K562 (cell line): ENCODE measurements around the gene INO80. TPM values are rescaled to one million over a fixed set of nuclear protein-coding genes. Genes with fewer than 3 reads are reported as not detected.
A peak's percentile ranks its signal among the peaks of the same experiment; 100 is the strongest.

Source experiments
- ATAC-seq: fragments of 200-7000 bp; cut with Tn5 transposase; 3 replicates; pipeline ENCODE4 v1.9.1; 2020; ENCODE audit warnings: moderate library complexity
- BruUV-seq: library from RNA; stranded (reverse); fragments of 400-500 nt; replicated peaks from 2 replicates; lab custom pipeline; 2021; lab: Mats Ljungman, UMichigan
- CTCF ChIA-PET: fragments of 300-600 bp; formaldehyde crosslinking; extraction: SDS; loops from one replicate; lab custom pipeline; 2021; ENCODE audit warnings: low intra/inter-chr PET ratio; lab: Yijun Ruan, JAX
- POLR2A ChIA-PET: fragments of 300-600, 350-650 bp; sonication (Branson Sonifier 250); formaldehyde crosslinking; extraction: SDS; loops from one replicate; lab custom pipeline; 2021; ENCODE audit warnings: antibody characterized with exemption, inconsistent platforms; lab: Yijun Ruan, JAX
- DNase-seq, 4 experiments: peaks; one replicate each; pipeline versions ENCODE4 v3.0.0 to v3.0.0-alpha.2; 2011 to 2018; ENCODE audit warnings: low spot score in 3 of 4, mixed read lengths in 3 of 4; ENCODE audit errors: extremely low read depth in 1 of 4
- FAIRE-seq: peaks from 2 replicates; lab custom pipeline; 2011; peaks lifted over from hg19 to GRCh38; lab: Jason Lieb, UNC
- H2AFZ ChIP-seq: 2 replicates; pipeline ENCODE4 v1.6.0; 2011; ENCODE audit warnings: low read depth, low read length, control low read depth, inconsistent platforms
- H3K27ac ChIP-seq: fragments of 200-600 bp; 3 replicates; pipeline ENCODE4 v1.8.0; 2011; ENCODE audit warnings: low read depth, mild to moderate bottlenecking, control low read depth, inconsistent platforms, low read length, moderate library complexity, mixed read lengths; ENCODE audit errors: extremely low read depth
- H3K27me3 ChIP-seq, 2 experiments: fragments of 300-600 bp in 1 of 2; 2 replicates in 1 of 2; 3 replicates in 1 of 2; pipeline versions ENCODE4 v1.6.0 to v1.8.0; 2011; ENCODE audit warnings: inconsistent platforms in 2 of 2, low read length in 2 of 2, mild to moderate bottlenecking in 1 of 2, mixed read lengths in 1 of 2, moderate library complexity in 1 of 2; ENCODE audit not compliant: control insufficient read depth in 2 of 2, insufficient read depth in 2 of 2
- H3K36me3 ChIP-seq: fragments of 300-600 bp; 3 replicates; pipeline ENCODE4 v1.8.0; 2011; ENCODE audit warnings: mild to moderate bottlenecking, low read length, inconsistent platforms; ENCODE audit not compliant: control insufficient read depth, insufficient read depth
- H3K4me1 ChIP-seq, 2 experiments: fragments of 200-600 bp in 1 of 2; replicated peaks in 1 of 2; 2 replicates in 1 of 2; 3 replicates in 1 of 2; pipeline versions ENCODE4 v1.5.1 to v1.8.0; 2011; ENCODE audit warnings: inconsistent platforms in 2 of 2, low read length in 2 of 2, mild to moderate bottlenecking in 1 of 2, mixed read lengths in 1 of 2, moderate library complexity in 1 of 2; ENCODE audit not compliant: control insufficient read depth in 2 of 2, insufficient read depth in 2 of 2
- H3K4me2 ChIP-seq: 2 replicates; pipeline ENCODE4 v1.6.1; 2011; ENCODE audit warnings: low read length, control low read depth, inconsistent platforms, mixed read lengths; ENCODE audit not compliant: insufficient read depth
- H3K4me3 ChIP-seq: fragments of 200-600 bp; sonication (generic), shearing (Covaris generic); 2 replicates; pipeline ENCODE4 v1.5.1; 2016; ENCODE audit warnings: control low read depth, inconsistent platforms
- H3K79me2 ChIP-seq: fragments of 200-600 bp; 3 replicates; pipeline ENCODE4 v1.8.0; 2011; ENCODE audit warnings: low read length, inconsistent platforms; ENCODE audit not compliant: control insufficient read depth, insufficient read depth
- H3K9ac ChIP-seq, 2 experiments: 2 replicates each; pipeline versions ENCODE4 v1.6.0 to v1.6.1; 2011; ENCODE audit warnings: low read depth in 2 of 2, low read length in 2 of 2, control low read depth in 1 of 2, inconsistent platforms in 1 of 2, mild to moderate bottlenecking in 1 of 2, mixed read lengths in 1 of 2; ENCODE audit not compliant: insufficient read depth in 1 of 2
- H3K9me1 ChIP-seq: one replicate; pipeline ENCODE4 v1.6.0; 2011; ENCODE audit warnings: inconsistent platforms, mild to moderate bottlenecking, low read length, moderate library complexity; ENCODE audit not compliant: control insufficient read depth, insufficient read depth
- H3K9me3 ChIP-seq: replicated peaks from 2 replicates; pipeline ENCODE4 v1.5.1; 2011; ENCODE audit warnings: low read depth, low read length, inconsistent platforms; ENCODE audit not compliant: control insufficient read depth, insufficient read depth
- H4K20me1 ChIP-seq: replicated peaks from 2 replicates; pipeline ENCODE4 v1.6.1; 2011; ENCODE audit warnings: low read length, inconsistent platforms, mixed read lengths; ENCODE audit not compliant: control insufficient read depth, insufficient read depth
- BMI1 ChIP-seq: fragments of 150-350 bp; IDR thresholded peaks from 2 replicates; pipeline ENCODE4 v1.6.1; 2014; ENCODE audit warnings: low read length
- ERF ChIP-seq: fragments of 450-650 bp; formaldehyde crosslinking; IDR thresholded peaks from 2 replicates; pipeline ENCODE4 v1.4.0; 2020; ENCODE audit warnings: mild to moderate bottlenecking, mixed read lengths
- ETS2 ChIP-seq: IDR thresholded peaks from 2 replicates; pipeline ENCODE4 v1.6.1; 2016; ENCODE audit warnings: borderline replicate concordance, missing genetic modification characterization, mild to moderate bottlenecking, moderate library complexity, missing compliant biosample characterization; ENCODE audit not compliant: poor library complexity, severe bottlenecking
- FOXA1 ChIP-seq: fragments of 450-650 bp; IDR thresholded peaks from 2 replicates; pipeline ENCODE4 v1.6.1; 2016; ENCODE audit warnings: mild to moderate bottlenecking, borderline replicate concordance
- GTF2E2 ChIP-seq: fragments of 200-800 bp; sonication (Bioruptor generic); IDR thresholded peaks from 2 replicates; pipeline ENCODE4 v1.6.1; 2016; ENCODE audit warnings: missing genetic modification characterization, missing compliant biosample characterization
- MYC ChIP-seq, 2 experiments: fragments of 250-450 bp in 1 of 2; sonication (Bioruptor Pico) in 1 of 2; IDR thresholded peaks; 2 replicates each; pipeline versions ENCODE4 v1.5.1 to v1.6.1; 2012 to 2021; ENCODE audit warnings: low read depth in 2 of 2, borderline replicate concordance in 1 of 2, improper control_type of control experiment in 1 of 2, low read length in 1 of 2, mild to moderate bottlenecking in 1 of 2, moderate library complexity in 1 of 2
- PURB ChIP-seq: sonication (generic); formaldehyde crosslinking; IDR thresholded peaks from 2 replicates; pipeline ENCODE4 v1.9.0; 2021; ENCODE audit warnings: low read depth, mild to moderate bottlenecking, missing genetic modification reagents
- PYGO2 ChIP-seq: fragments of 450-650 bp; IDR thresholded peaks from 2 replicates; pipeline ENCODE4 v1.6.1; 2016; ENCODE audit warnings: mild to moderate bottlenecking, missing genetic modification characterization, moderate library complexity, missing compliant biosample characterization
- SMARCC2 ChIP-seq: fragments of 450-650 bp; IDR thresholded peaks from 2 replicates; pipeline ENCODE4 v1.6.1; 2017; ENCODE audit warnings: antibody characterized with exemption, moderate library complexity, mild to moderate bottlenecking, low read depth
- ZNF140 ChIP-seq: fragments of 250-450 bp; sonication (Bioruptor Pico); IDR thresholded peaks from 2 replicates; pipeline ENCODE4 v1.8.0; 2021; ENCODE audit warnings: moderate library complexity, mild to moderate bottlenecking, inconsistent platforms
- WGBS: fragments of 100-300 bp; shearing (Covaris generic); methylation state at CpG from one replicate; pipeline ENCODE4 v1.1.6; 2016; ENCODE audit warnings: low coverage, mixed read lengths; ENCODE audit not compliant: insufficient coverage; ENCODE audit errors: missing lambda C conversion rate; 5-methylcytosine and 5-hydroxymethylcytosine counted together
- in situ Hi-C: fragments of 300-500 bp; cut with MboI; formaldehyde crosslinking; loops from 4 replicates; pipeline ENCODE4 v1.15.0; 2018; ENCODE audit warnings: inconsistent platforms, mixed read lengths
- intact Hi-C: fragments of 100-400 bp; cut with micrococcal nuclease; formaldehyde crosslinking; loops from 2 replicates; pipeline ENCODE4 v1.14.2; 2022
- polyA plus RNA-seq, 8 experiments: library from polyadenylated mRNA; depleted of rRNA in 4 of 8; stranded (reverse) in 5 of 8; unstranded in 3 of 8; fragments of >200 nt; fragmentation: Nextera tagmentation in 2 of 8; fragmentation: Illumina TruSeq in 1 of 8; extraction: Ambion mirVana in 2 of 8; extraction: Trizol in 1 of 8; gene quantifications; 2 replicates each; pipeline versions ENCODE4 v1.2.1 to v1.2.3, GENCODE V29; 2011 to 2014; ENCODE audit warnings: inconsistent platforms in 1 of 8, missing spikeins in 1 of 8
- total RNA-seq, 7 experiments: library from RNA; depleted of rRNA in 6 of 7; stranded (reverse); fragments of >200 nt in 6 of 7; fragmentation: Illumina TruSeq in 2 of 7; extraction: Trizol in 2 of 7; gene quantifications; 2 replicates each; pipeline versions ENCODE4 v1.2.1 to v1.2.3, GENCODE V29; 2011 to 2021; ENCODE audit warnings: low replicate concordance in 1 of 7
- TF ChIP-seq, protein P1 (sequence below): sonication (generic); formaldehyde crosslinking; IDR thresholded peaks from 2 replicates; pipeline ENCODE4 v1.8.0; 2022; ENCODE audit warnings: mild to moderate bottlenecking, missing genetic modification reagents

Gene INO80
- total and polyA plus RNA-seq, 9 of the 15 experiments (the other 6 are each of a cell fraction or from before 2014, with no cell fraction given), result 1.1 to 25.7 (median 19.9) TPM

DNA sequence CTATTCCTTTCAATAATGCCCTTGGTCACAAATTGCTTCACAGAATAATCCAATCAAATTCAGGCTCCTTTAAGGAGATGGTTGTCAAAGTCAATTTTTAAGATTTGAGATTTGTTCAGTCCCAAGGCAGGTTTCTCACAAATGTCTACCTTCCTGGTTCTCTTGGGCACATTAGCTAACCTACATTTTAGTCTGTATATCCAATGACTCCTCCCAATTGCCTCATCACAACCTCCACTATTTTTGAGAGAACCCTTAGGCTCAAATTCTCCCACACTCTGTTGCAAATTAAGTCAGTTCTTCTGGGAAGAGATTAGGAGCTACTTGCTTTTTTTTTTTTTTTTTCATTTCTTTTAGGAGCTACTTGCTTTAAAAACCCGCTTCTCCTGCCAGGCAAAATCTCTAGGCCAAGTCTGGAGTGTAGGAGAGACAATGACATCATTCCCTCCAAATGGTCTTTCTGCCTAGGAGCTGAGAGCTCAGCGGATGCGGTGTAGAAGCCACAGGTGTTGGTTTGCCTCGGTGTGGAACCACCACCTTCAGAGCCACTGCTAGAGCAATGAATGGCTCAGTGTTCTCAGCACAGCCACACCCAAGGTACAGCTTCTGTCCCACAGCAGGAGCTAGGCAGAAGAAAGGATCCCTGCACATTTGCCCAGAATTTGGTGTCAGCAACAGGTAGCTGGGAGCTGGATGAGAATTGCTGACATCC lies 10.0 kb upstream of the INO80 start:
- ATAC-seq, result peak; percentile 57; the same call in 2 of the 3 replicates
- no peak for TF ChIP-seq BMI1
- no peak for TF ChIP-seq FOXA1
- TF ChIP-seq PURB (CRISPR knock-in tag), result no peak
- no peak for TF ChIP-seq GTF2E2 (tag)
- TF ChIP-seq, protein P1, sequence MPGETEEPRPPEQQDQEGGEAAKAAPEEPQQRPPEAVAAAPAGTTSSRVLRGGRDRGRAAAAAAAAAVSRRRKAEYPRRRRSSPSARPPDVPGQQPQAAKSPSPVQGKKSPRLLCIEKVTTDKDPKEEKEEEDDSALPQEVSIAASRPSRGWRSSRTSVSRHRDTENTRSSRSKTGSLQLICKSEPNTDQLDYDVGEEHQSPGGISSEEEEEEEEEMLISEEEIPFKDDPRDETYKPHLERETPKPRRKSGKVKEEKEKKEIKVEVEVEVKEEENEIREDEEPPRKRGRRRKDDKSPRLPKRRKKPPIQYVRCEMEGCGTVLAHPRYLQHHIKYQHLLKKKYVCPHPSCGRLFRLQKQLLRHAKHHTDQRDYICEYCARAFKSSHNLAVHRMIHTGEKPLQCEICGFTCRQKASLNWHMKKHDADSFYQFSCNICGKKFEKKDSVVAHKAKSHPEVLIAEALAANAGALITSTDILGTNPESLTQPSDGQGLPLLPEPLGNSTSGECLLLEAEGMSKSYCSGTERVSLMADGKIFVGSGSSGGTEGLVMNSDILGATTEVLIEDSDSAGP, result no peak
- no peak for TF ChIP-seq PYGO2
- no peak for TF ChIP-seq ERF
- no peak for TF ChIP-seq MYC (IDR thresholded peaks at IDR 0.05; ENCODE audit: low read depth, low read length)
- no peak for TF ChIP-seq MYC (CRISPR knock-in tag; IDR thresholded peaks at IDR 0.05; ENCODE audit: borderline replicate concordance, low read depth)
- no peak for TF ChIP-seq SMARCC2
- TF ChIP-seq ZNF140 (CRISPR knock-in tag), result no peak
- TF ChIP-seq ETS2, result no peak
- in situ Hi-C loops (no loop called here), intact Hi-C loops (no loop called here)
- POLR2A ChIA-PET, result interaction anchor here (0.7 to 1.4 kb wide), 2 partner anchors 9 to 209 kb away, joined by 4 to 6 read pairs; partner anchors contain the start of gene INO80
- Histone ChIP-seq H3K4me3 (no peak overlapping the region), H3K9me3 (no peaks in the 10 kb centered on the region; the same call in 1 of the 2 replicates), H3K79me2 (no peaks in the 10 kb centered on the region), H3K4me2 (no peak overlapping the region), H4K20me1 (no peaks in the 10 kb centered on the region), H3K4me1 (no peaks in the 10 kb centered on the region; a peak in 1 of 5 replicates), H3K27ac (no peak overlapping the region), H3K27me3 (peaks cover 0 to 2% of the 10 kb centered on the region in 2 experiments; a peak in 1 of 5 replicates), H3K36me3 (no peaks in the 10 kb centered on the region), H2AFZ (0 out of 2 replicates have a peak overlapping the region, but pooled peaks have one; percentile 32), H3K9me1 (no peaks in the 10 kb centered on the region), H3K9ac (no peak overlapping the region; a peak in 1 of 4 replicates)
- FAIRE-seq, result no peak
- no peak for DNase-seq
- CTCF ChIA-PET, result no interaction called here
- BruUV-seq, result no TSS peak
- 20% methylated on average over 4 of the region's 4 CpGs for WGBS
